Thoracic aorta (tissue), 2 donors: ENCODE data around the gene CRYBG1. TPM values are rescaled to one million over a fixed set of nuclear protein-coding genes. Genes with fewer than 3 reads are reported as not detected.

ENCODE experiments used
- ATAC-seq: fragments of 150-250 bp; one replicate; pipeline ENCODE4 v1.8.0; 2017; ENCODE audit warnings: low read depth; ENCODE audit not compliant: insufficient number of reproducible peaks, low FRiP score
- DNase-seq: peaks from one replicate; pipeline ENCODE4 v3.0.0-alpha.2; 2020; ENCODE audit warnings: low spot score
- H3K27ac ChIP-seq, 2 donors: fragments of 200-600 bp; sonication (generic); 1 replicate in 1 of 2; 2 replicates in 1 of 2; pipeline ENCODE4 v1.5.1; 2016; ENCODE audit warnings: mild to moderate bottlenecking in 2 of 2, moderate library complexity in 2 of 2
- H3K27me3 ChIP-seq: fragments of 200-600 bp; sonication (generic); replicated peaks from 2 replicates; pipeline ENCODE4 v1.6.0; 2016; ENCODE audit warnings: mild to moderate bottlenecking; ENCODE audit not compliant: insufficient read depth
- H3K36me3 ChIP-seq: fragments of 200-600 bp; sonication (generic); one replicate; pipeline ENCODE4 v1.5.1; 2016
- H3K4me1 ChIP-seq, 2 donors: fragments of 200-600 bp; sonication (generic); 1 replicate in 1 of 2; 2 replicates in 1 of 2; pipeline versions ENCODE4 v1.5.1 to v1.6.0; 2016; ENCODE audit warnings: low read depth in 2 of 2, mild to moderate bottlenecking in 1 of 2; ENCODE audit not compliant: control insufficient read depth in 1 of 2
- H3K4me3 ChIP-seq: fragments of 200-600 bp; sonication (generic); 2 replicates; pipeline ENCODE4 v1.5.1; 2016; ENCODE audit warnings: mild to moderate bottlenecking
- H3K9me3 ChIP-seq: fragments of 200-600 bp; sonication (generic); 2 replicates; pipeline ENCODE4 v1.5.1; 2016
- CTCF ChIP-seq: fragments of 200-600 bp; sonication (generic); IDR thresholded peaks from one replicate; pipeline ENCODE4 v1.5.1; 2019; ENCODE audit warnings: antibody characterized with exemption
- total RNA-seq, 2 donors: library from RNA; depleted of rRNA; stranded (reverse); fragments of >200 nt; gene quantifications; one replicate each; pipeline versions ENCODE4 v1.1.0 to v1.2.3, GENCODE V29; 2016

CRYBG1 gene
- total RNA-seq, 2 donors from 2014 or later: 3.2 to 7.2 TPM

GRCh38 chr6:106600329-106600728, 239.8 kb downstream of the CRYBG1 start:
- H3K27me3 ChIP-seq: no peaks in the 10 kb centered on the region
- no peak for ATAC-seq
- TF ChIP-seq CTCF: no peak
- H3K9me3 ChIP-seq: no peaks in the 10 kb centered on the region
- H3K27ac ChIP-seq: no peak overlapping the region
- no peaks in the 10 kb centered on the region for H3K4me1 ChIP-seq
- H3K36me3 ChIP-seq: no peaks in the 10 kb centered on the region
- no peak for DNase-seq
- H3K4me3 ChIP-seq: no peak overlapping the region

- Histone ChIP-seq H3K9me3 (no peaks in the 10 kb centered on the region), H3K4me1 (no peaks in the 10 kb centered on the region), H3K27me3 (no peaks in the 10 kb centered on the region), H3K27ac (no peak overlapping the region), H3K4me3 (no peak overlapping the region), H3K36me3 (no peaks in the 10 kb centered on the region)
- ATAC-seq (no peak), DNase-seq (no peak)
- TF ChIP-seq CTCF: peak; percentile 31
Measured at GRCh38 chr6:106608080-106608668, 247.7 kb downstream of the CRYBG1 start.

- Histone ChIP-seq H3K9me3 (no peaks in the 10 kb centered on the region), H3K36me3 (no peaks in the 10 kb centered on the region), H3K27me3 (no peaks in the 10 kb centered on the region), H3K27ac (no peak overlapping the region), H3K4me3 (no peak overlapping the region), H3K4me1 (no peaks in the 10 kb centered on the region)
- no peak for TF ChIP-seq CTCF
- ATAC-seq: no peak
- DNase-seq: no peak
Measured at GRCh38 chr6:106609699-106610098, 249.2 kb downstream of the CRYBG1 start.

- Histone ChIP-seq H3K9me3 (no peaks in the 10 kb centered on the region), H3K27me3 (no peaks in the 10 kb centered on the region), H3K4me3 (no peak overlapping the region), H3K36me3 (no peaks in the 10 kb centered on the region), H3K27ac (no peak overlapping the region), H3K4me1 (no peaks in the 10 kb centered on the region)
- TF ChIP-seq CTCF: no peak
- no peak for DNase-seq
- ATAC-seq: no peak
Measured at GRCh38 chr6:106611030-106611429, 250.5 kb downstream of the CRYBG1 start.

- no peak overlapping the region for H3K27ac ChIP-seq
- DNase-seq: no peak
- no peaks in the 10 kb centered on the region for H3K4me1 ChIP-seq
- H3K36me3 ChIP-seq: peaks cover 2% of the 10 kb centered on the region
- no peaks in the 10 kb centered on the region for H3K27me3 ChIP-seq
- no peak for ATAC-seq
- no peaks in the 10 kb centered on the region for H3K9me3 ChIP-seq
- no peak for TF ChIP-seq CTCF
- H3K4me3 ChIP-seq: no peak overlapping the region
Measured at GRCh38 chr6:106612671-106613416, 252.3 kb downstream of the CRYBG1 start.
